ENCODE measurements around the gene ARHGAP11A. TPM values are rescaled to one million over a fixed set of nuclear protein-coding genes. Genes with fewer than 3 reads are reported as not detected.
A peak's percentile ranks its signal among the peaks of the same experiment; 100 is the strongest.

ARHGAP11A gene
- total RNA-seq, 1 donor from 2014 or later = 1.8 TPM

GRCh38 chr15:32683906-32684584, 68.7 kb downstream of the ARHGAP11A start:
- ATAC-seq = no peak
- no peak for DNase-seq (ENCODE audit: low spot score)

DNA sequence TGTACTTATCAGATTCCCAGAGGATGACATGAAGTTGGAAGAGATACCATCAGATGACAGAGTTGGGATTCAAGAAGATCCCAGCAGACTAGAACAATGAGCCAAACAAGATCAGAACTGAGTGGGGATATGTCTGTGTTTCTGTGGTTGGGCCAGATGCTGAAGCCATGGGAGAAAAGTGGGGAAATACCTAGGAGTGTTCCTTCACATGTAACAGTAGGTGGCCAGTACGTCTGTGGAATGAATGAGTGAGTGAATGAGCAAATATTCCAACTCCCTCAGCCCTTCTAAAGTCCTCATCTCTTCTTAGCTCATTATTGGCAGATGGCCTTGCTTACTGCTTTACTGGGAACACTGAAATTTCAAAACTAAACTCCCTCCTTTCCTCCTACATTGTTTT, 70.3 kb downstream of the ARHGAP11A start:
- DNase-seq (ENCODE audit: low spot score) (no peak), ATAC-seq (peak; percentile 31)

GRCh38 chr15:32687556-32687955, 72.3 kb downstream of the ARHGAP11A start:
- ATAC-seq (no peak), DNase-seq (ENCODE audit: low spot score) (no peak)

GRCh38 chr15:32688151-32688639, 72.9 kb downstream of the ARHGAP11A start:
- peak; percentile 67 for DNase-seq (ENCODE audit: low spot score)
- ATAC-seq = peak; percentile 76

Other genes starting within 250 kb of the ARHGAP11A start
- gene GOLGA8K, start 212.2 kb upstream of the ARHGAP11A start, total RNA-seq = 0.40 TPM
- gene GOLGA8O, start 159.9 kb upstream of the ARHGAP11A start, total RNA-seq = 3.2 TPM
- gene GOLGA8N, start 22.0 kb upstream of the ARHGAP11A start, total RNA-seq = 8.8 TPM
- gene SCG5, start 26.2 kb downstream of the ARHGAP11A start, total RNA-seq = 16.5 TPM
- 2.2 TPM for gene GREM1, start 102.5 kb downstream of the ARHGAP11A start, total RNA-seq

All from left lobe of liver (tissue), 2 donors.